SK-N-SH treated with all-trans-retinoic acid at 6 μM for 48 hours (cell line): ENCODE results near the gene CD200.

Experiments used
- BACH2 ChIP-seq: fragments of 250-450 bp; sonication (Bioruptor Pico); IDR thresholded peaks from 2 replicates; pipeline ENCODE4 v1.9.0; 2021; ENCODE audit warnings: mild to moderate bottlenecking, borderline replicate concordance
- ISL1 ChIP-seq: fragments of 250-450 bp; sonication (Bioruptor Pico); IDR thresholded peaks from 2 replicates; pipeline ENCODE4 v2.1.2; 2022; ENCODE audit warnings: mild to moderate bottlenecking, moderate library complexity
- RARB ChIP-seq: fragments of 250-450 bp; sonication (Bioruptor Pico); IDR thresholded peaks from 2 replicates; pipeline ENCODE4 v1.8.0; 2021; ENCODE audit warnings: mild to moderate bottlenecking, moderate library complexity
- TOX ChIP-seq: fragments of 250-450 bp; sonication (Bioruptor Pico); IDR thresholded peaks from 2 replicates; pipeline ENCODE4 v1.8.0; 2021; ENCODE audit warnings: mild to moderate bottlenecking, moderate library complexity, borderline replicate concordance
- ZFP3 ChIP-seq: fragments of 250-450 bp; sonication (Bioruptor Pico); IDR thresholded peaks from 2 replicates; pipeline ENCODE4 v1.5.0; 2020; ENCODE audit warnings: mild to moderate bottlenecking, moderate library complexity
- ZFP30 ChIP-seq: fragments of 450-650 bp; formaldehyde crosslinking; IDR thresholded peaks from 2 replicates; pipeline ENCODE4 v1.5.0; 2022; ENCODE audit warnings: mild to moderate bottlenecking, moderate library complexity
- ZNF565 ChIP-seq: fragments of 450-650 bp; formaldehyde crosslinking; conservative IDR thresholded peaks from 2 replicates; pipeline ENCODE4 v1.5.0; 2020; ENCODE audit warnings: low read depth, mild to moderate bottlenecking, moderate library complexity
- ZNF8 ChIP-seq: fragments of 450-650 bp; formaldehyde crosslinking; IDR thresholded peaks from 2 replicates; pipeline ENCODE4 v1.5.0; 2020; ENCODE audit warnings: mild to moderate bottlenecking, moderate library complexity
- TF ChIP-seq, protein P1 (sequence below): fragments of 250-450 bp; sonication (Bioruptor Pico); IDR thresholded peaks from 2 replicates; pipeline ENCODE4 v1.8.0; 2021; ENCODE audit warnings: low read depth, mild to moderate bottlenecking, moderate library complexity, borderline replicate concordance
- TF ChIP-seq, protein P2 (sequence below): fragments of 250-450 bp; sonication (Bioruptor Pico); IDR thresholded peaks from 2 replicates; pipeline ENCODE4 v1.8.0; 2020; ENCODE audit warnings: mild to moderate bottlenecking, moderate library complexity, borderline replicate concordance

DNA sequence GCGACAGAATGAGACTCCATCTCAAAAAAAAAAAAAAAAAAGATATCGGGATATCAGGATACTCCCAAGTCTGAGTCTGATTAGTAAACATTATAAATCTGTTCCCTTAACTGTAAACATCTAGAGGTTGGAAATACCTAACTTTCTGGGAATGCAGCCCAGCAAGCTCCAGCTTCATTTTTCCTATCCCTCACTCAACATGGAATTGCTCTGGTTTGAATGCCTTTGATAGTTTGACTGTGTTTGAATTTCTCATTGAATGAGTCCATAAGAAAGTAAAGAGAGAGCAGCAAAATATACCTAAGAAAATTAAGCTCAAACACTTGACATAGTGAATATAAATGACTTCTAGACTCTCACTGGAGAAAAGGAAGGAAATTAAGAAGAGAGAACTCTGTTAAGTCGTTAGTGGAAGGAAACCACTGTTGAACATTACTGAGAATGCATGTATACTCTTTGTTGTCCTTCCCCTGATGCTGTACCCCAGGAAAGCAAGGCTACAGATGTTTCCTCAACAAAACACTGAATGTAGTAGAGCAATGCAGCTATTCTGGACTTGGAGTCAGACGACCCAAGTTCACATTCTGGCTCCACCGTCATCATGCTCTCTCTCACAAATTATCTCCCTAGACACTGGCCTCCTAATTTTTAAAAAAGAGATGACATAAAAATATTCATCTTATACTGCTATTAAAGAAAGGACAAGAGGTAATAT, 62.4 kb downstream of the CD200 start:
- no peak for TF ChIP-seq ISL1
- TF ChIP-seq, protein P1, sequence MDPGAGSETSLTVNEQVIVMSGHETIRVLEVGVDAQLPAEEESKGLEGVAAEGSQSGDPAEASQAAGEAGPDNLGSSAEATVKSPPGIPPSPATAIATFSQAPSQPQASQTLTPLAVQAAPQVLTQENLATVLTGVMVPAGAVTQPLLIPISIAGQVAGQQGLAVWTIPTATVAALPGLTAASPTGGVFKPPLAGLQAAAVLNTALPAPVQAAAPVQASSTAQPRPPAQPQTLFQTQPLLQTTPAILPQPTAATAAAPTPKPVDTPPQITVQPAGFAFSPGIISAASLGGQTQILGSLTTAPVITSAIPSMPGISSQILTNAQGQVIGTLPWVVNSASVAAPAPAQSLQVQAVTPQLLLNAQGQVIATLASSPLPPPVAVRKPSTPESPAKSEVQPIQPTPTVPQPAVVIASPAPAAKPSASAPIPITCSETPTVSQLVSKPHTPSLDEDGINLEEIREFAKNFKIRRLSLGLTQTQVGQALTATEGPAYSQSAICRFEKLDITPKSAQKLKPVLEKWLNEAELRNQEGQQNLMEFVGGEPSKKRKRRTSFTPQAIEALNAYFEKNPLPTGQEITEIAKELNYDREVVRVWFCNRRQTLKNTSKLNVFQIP (CRISPR knock-in tag): no peak
- TF ChIP-seq, protein P2, sequence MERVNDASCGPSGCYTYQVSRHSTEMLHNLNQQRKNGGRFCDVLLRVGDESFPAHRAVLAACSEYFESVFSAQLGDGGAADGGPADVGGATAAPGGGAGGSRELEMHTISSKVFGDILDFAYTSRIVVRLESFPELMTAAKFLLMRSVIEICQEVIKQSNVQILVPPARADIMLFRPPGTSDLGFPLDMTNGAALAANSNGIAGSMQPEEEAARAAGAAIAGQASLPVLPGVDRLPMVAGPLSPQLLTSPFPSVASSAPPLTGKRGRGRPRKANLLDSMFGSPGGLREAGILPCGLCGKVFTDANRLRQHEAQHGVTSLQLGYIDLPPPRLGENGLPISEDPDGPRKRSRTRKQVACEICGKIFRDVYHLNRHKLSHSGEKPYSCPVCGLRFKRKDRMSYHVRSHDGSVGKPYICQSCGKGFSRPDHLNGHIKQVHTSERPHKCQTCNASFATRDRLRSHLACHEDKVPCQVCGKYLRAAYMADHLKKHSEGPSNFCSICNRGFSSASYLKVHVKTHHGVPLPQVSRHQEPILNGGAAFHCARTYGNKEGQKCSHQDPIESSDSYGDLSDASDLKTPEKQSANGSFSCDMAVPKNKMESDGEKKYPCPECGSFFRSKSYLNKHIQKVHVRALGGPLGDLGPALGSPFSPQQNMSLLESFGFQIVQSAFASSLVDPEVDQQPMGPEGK (CRISPR knock-in tag): no peak
- no peak for TF ChIP-seq TOX
- no peak for TF ChIP-seq BACH2 (CRISPR knock-in tag)
- no peak for TF ChIP-seq ZFP30 (CRISPR knock-in tag)
- TF ChIP-seq ZFP3: no peak
- no peak for TF ChIP-seq ZNF565
- TF ChIP-seq RARB (CRISPR knock-in tag): no peak
- no peak for TF ChIP-seq ZNF8 (CRISPR knock-in tag)
